B cell (primary cell): Measurements from ENCODE around the gene STIM1. TPM values are rescaled to one million over a fixed set of nuclear protein-coding genes. Genes with fewer than 3 reads are reported as not detected.
A peak's percentile ranks its signal among the peaks of the same experiment; 100 is the strongest.

ENCODE experiments used
- ATAC-seq: fragments of 200-7000 bp; cut with Tn5 transposase; one replicate; pipeline ENCODE4 v1.10.0; 2021; ENCODE audit warnings: low read depth, mild to moderate bottlenecking, moderate number of reproducible peaks, moderate library complexity
- CTCF ChIA-PET: fragments of 350-600 bp; sonication (Branson Sonifier 250); formaldehyde crosslinking; loops from one replicate; lab custom pipeline; 2021; ENCODE audit warnings: antibody characterized with exemption, inconsistent platforms; lab: Charles Lee
- POLR2A ChIA-PET: fragments of 350-600 bp; sonication (Branson Sonifier 250); formaldehyde crosslinking; loops from one replicate; lab custom pipeline; 2021; ENCODE audit warnings: antibody characterized with exemption; lab: Charles Lee
- DNase-seq: peaks from one replicate; pipeline ENCODE4 v3.0.0; 2013
- H2AFZ ChIP-seq: 2 replicates; pipeline ENCODE4 v1.6.1; 2012; ENCODE audit warnings: mild to moderate bottlenecking, low read depth, low read length; ENCODE audit not compliant: insufficient read depth, poor library complexity, severe bottlenecking
- H3K27ac ChIP-seq, 2 donors: 1 replicate in 1 of 2; 2 replicates in 1 of 2; pipeline ENCODE4 v1.5.1; 2012 to 2013; ENCODE audit warnings: low read length in 2 of 2, mild to moderate bottlenecking in 2 of 2, moderate library complexity in 1 of 2
- H3K27me3 ChIP-seq, 4 experiments: fragments of 200-600 bp in 1 of 4; sonication (generic) in 1 of 4; replicated peaks in 1 of 4; 1 replicate in 2 of 4; 2 replicates in 2 of 4; pipeline versions ENCODE4 v1.6.1 to v1.7.0; 2013 to 2016; ENCODE audit warnings: low read length in 3 of 4, mild to moderate bottlenecking in 2 of 4, mixed read lengths in 1 of 4, moderate library complexity in 1 of 4; ENCODE audit not compliant: insufficient read depth in 4 of 4, control insufficient read depth in 3 of 4; ENCODE audit errors: control extremely low read depth in 1 of 4
- H3K36me3 ChIP-seq, 2 experiments: replicated peaks in 1 of 2; 1 replicate in 1 of 2; 2 replicates in 1 of 2; pipeline versions ENCODE4 v1.6.1 to v1.7.1; 2013; ENCODE audit warnings: low read length in 1 of 2; ENCODE audit not compliant: insufficient read depth in 2 of 2, control insufficient read depth in 1 of 2; ENCODE audit errors: control extremely low read depth in 1 of 2, extremely low read depth in 1 of 2
- H3K4me1 ChIP-seq, 2 donors: fragments of 200-600 bp in 1 of 2; sonication (generic) in 1 of 2; 1 replicate in 1 of 2; 2 replicates in 1 of 2; pipeline versions ENCODE4 v1.5.1 to v1.6.1; 2013 to 2017; ENCODE audit warnings: low read length in 2 of 2; ENCODE audit not compliant: control insufficient read depth in 2 of 2, insufficient read depth in 2 of 2
- H3K4me2 ChIP-seq: replicated peaks from 2 replicates; pipeline ENCODE3; 2012; ENCODE audit warnings: mild to moderate bottlenecking, low read depth, low read length; ENCODE audit not compliant: poor library complexity, severe bottlenecking
- H3K4me3 ChIP-seq, 5 experiments: fragments of 200-600 bp in 1 of 5; sonication (generic) in 1 of 5; 1 replicate in 3 of 5; 2 replicates in 2 of 5; pipeline versions ENCODE4 v1.5.1 to v1.7.0; 2011 to 2016; ENCODE audit warnings: low read length in 4 of 5, mild to moderate bottlenecking in 4 of 5, low read depth in 2 of 5, control low read depth in 1 of 5, moderate library complexity in 1 of 5; ENCODE audit not compliant: insufficient read depth in 1 of 5; ENCODE audit errors: control extremely low read depth in 1 of 5, extremely low read depth in 1 of 5
- H3K79me2 ChIP-seq: fragments of 200-600 bp; sonication (generic); one replicate; pipeline ENCODE4 v1.6.0; 2016; ENCODE audit warnings: low read length; ENCODE audit not compliant: control insufficient read depth, insufficient read depth
- H3K9ac ChIP-seq: fragments of 200-600 bp; sonication (generic); 2 replicates; pipeline ENCODE4 v1.6.1; 2017; ENCODE audit warnings: mild to moderate bottlenecking, low read length, moderate library complexity
- H3K9me3 ChIP-seq, 3 donors: one replicate each; pipeline versions ENCODE4 v1.6.1 to v1.7.1; 2013; ENCODE audit warnings: low read length in 2 of 3; ENCODE audit not compliant: control insufficient read depth in 2 of 3, insufficient read depth in 1 of 3; ENCODE audit errors: control extremely low read depth in 1 of 3
- H4K20me1 ChIP-seq: 2 replicates; pipeline ENCODE4 v1.6.0; 2012; ENCODE audit warnings: mild to moderate bottlenecking, low read length; ENCODE audit not compliant: insufficient read depth, control insufficient read depth, poor library complexity, severe bottlenecking
- H3K27ac Mint-ChIP-seq: one replicate; pipeline ENCODE4 v1.8.0; 2021; ENCODE audit warnings: mixed read lengths
- H3K27me3 Mint-ChIP-seq: one replicate; pipeline ENCODE4 v1.8.0; 2021; ENCODE audit warnings: mixed read lengths
- H3K4me1 Mint-ChIP-seq: one replicate; pipeline ENCODE4 v1.8.0; 2021; ENCODE audit warnings: mixed read lengths
- H3K4me3 Mint-ChIP-seq: one replicate; pipeline ENCODE4 v1.8.0; 2021; ENCODE audit warnings: mixed read lengths
- H3K9me3 Mint-ChIP-seq: one replicate; pipeline ENCODE4 v1.8.0; 2022; ENCODE audit warnings: mixed read lengths; ENCODE audit not compliant: insufficient read depth
- CTCF ChIP-seq: fragments of 200-600 bp; IDR thresholded peaks from one replicate; pipeline ENCODE4 v1.8.0; 2022; ENCODE audit warnings: antibody characterized with exemption, mild to moderate bottlenecking
- EZH2 ChIP-seq: IDR thresholded peaks from 2 replicates; pipeline ENCODE4 v1.6.1; 2012; ENCODE audit warnings: borderline replicate concordance, low read depth, mild to moderate bottlenecking, moderate library complexity, low read length; ENCODE audit not compliant: insufficient read depth, poor library complexity, severe bottlenecking
- WGBS: methylation state at CpG from one replicate; pipeline ENCODE4 v1.1.5; 2013; ENCODE audit warnings: missing lambda C conversion rate; ENCODE audit not compliant: insufficient coverage; 5-methylcytosine and 5-hydroxymethylcytosine counted together
- intact Hi-C: fragments of 100-400 bp; cut with micrococcal nuclease; formaldehyde crosslinking; loops from one replicate; pipeline ENCODE4 v1.10.0; 2022
- polyA plus RNA-seq: library from polyadenylated mRNA; depleted of rRNA; stranded (reverse); fragments of >200 nt; gene quantifications from 2 replicates; pipeline ENCODE4 v1.2.3, GENCODE V29; 2012
- total RNA-seq, 2 donors: library from RNA; stranded (reverse); fragments of 120-200 nt in 1 of 2; gene quantifications; 1 replicate in 1 of 2; 2 replicates in 1 of 2; pipeline versions ENCODE4 v1.2.3 to v1.2.4, GENCODE V29; 2013 to 2022

Gene STIM1
- total and polyA plus RNA-seq, 2 donors (not counting 1 experiment from before 2014, with no cell fraction given): 59.4 to 76.7 TPM

GRCh38 chr11:3952715-3953114 is 97.3 kb downstream of the STIM1 start:
- H3K9me3 Mint-ChIP-seq: no peaks in the 10 kb centered on the region
- H3K4me2 ChIP-seq: no peak overlapping the region
- H2AFZ ChIP-seq: no peak overlapping the region
- no peak overlapping the region for H3K9ac ChIP-seq
- peaks cover 97% of the 10 kb centered on the region for H3K79me2 ChIP-seq
- no peak overlapping the region for H3K27ac ChIP-seq
- peaks cover 62 to 69% of the 10 kb centered on the region in 2 donors for H3K4me1 ChIP-seq
- TF ChIP-seq EZH2 (no peak), CTCF (no peak)
- CTCF ChIA-PET: interaction anchor here (1.1 to 3.7 kb wide), 3 partner anchors 98 to 120 kb away, joined by 4 to 19 read pairs (median 14); partner anchors contain the start of gene STIM1
- H3K9me3 ChIP-seq: no peaks in the 10 kb centered on the region
- peaks cover 20% of the 10 kb centered on the region for H4K20me1 ChIP-seq
- H3K4me3 Mint-ChIP-seq: no peak overlapping the region
- H3K27me3 ChIP-seq: no peaks in the 10 kb centered on the region
- ATAC-seq (no peak), DNase-seq (no peak)
- POLR2A ChIA-PET: no interaction called here
- H3K27me3 Mint-ChIP-seq: no peaks in the 10 kb centered on the region
- intact Hi-C loops: no loop called here
- no peak overlapping the region for H3K27ac Mint-ChIP-seq
- H3K4me1 Mint-ChIP-seq: peaks cover 84% of the 10 kb centered on the region
- no peak overlapping the region for H3K4me3 ChIP-seq
- H3K36me3 ChIP-seq: peaks cover 0 to 2% of the 10 kb centered on the region in 2 experiments

- Mint-ChIP-seq H3K27me3 (no peaks in the 10 kb centered on the region), H3K4me3 (no peak overlapping the region), H3K27ac (peak overlapping the region; percentile 24), H3K4me1 (peaks cover 81% of the 10 kb centered on the region), H3K9me3 (no peaks in the 10 kb centered on the region)
- Histone ChIP-seq H3K4me2 (no peak overlapping the region), H3K27ac (no peak overlapping the region), H2AFZ (no peak overlapping the region), H4K20me1 (peaks cover 27% of the 10 kb centered on the region), H3K9ac (no peak overlapping the region), H3K4me1 (peaks cover 56 to 64% of the 10 kb centered on the region in 2 donors), H3K4me3 (no peak overlapping the region), H3K27me3 (no peaks in the 10 kb centered on the region), H3K79me2 (peaks cover 97% of the 10 kb centered on the region), H3K9me3 (no peaks in the 10 kb centered on the region), H3K36me3 (peaks cover 0 to 2% of the 10 kb centered on the region in 2 experiments)
- DNase-seq (no peak), ATAC-seq (no peak)
- no CpG with 5 or more reads among the region's 3 CpGs for WGBS
- ChIA-PET POLR2A (interaction anchor here (0.7 kb wide), 1 partner anchor 85 kb away, joined by 7 read pairs; no protein-coding TSS in a partner anchor), CTCF (interaction anchor here (0.7 to 3.7 kb wide), 4 partner anchors 95 to 120 kb away, joined by 4 to 19 read pairs (median 9); partner anchors contain the start of gene STIM1)
- intact Hi-C loops: no loop called here
- TF ChIP-seq CTCF: no peak
- TF ChIP-seq EZH2: no peak
Observed at GRCh38 chr11:3953327-3953726, 97.9 kb downstream of the STIM1 start.
